Measurements from ENCODE around the gene PSMC3.

The PSMC3 gene

DNA sequence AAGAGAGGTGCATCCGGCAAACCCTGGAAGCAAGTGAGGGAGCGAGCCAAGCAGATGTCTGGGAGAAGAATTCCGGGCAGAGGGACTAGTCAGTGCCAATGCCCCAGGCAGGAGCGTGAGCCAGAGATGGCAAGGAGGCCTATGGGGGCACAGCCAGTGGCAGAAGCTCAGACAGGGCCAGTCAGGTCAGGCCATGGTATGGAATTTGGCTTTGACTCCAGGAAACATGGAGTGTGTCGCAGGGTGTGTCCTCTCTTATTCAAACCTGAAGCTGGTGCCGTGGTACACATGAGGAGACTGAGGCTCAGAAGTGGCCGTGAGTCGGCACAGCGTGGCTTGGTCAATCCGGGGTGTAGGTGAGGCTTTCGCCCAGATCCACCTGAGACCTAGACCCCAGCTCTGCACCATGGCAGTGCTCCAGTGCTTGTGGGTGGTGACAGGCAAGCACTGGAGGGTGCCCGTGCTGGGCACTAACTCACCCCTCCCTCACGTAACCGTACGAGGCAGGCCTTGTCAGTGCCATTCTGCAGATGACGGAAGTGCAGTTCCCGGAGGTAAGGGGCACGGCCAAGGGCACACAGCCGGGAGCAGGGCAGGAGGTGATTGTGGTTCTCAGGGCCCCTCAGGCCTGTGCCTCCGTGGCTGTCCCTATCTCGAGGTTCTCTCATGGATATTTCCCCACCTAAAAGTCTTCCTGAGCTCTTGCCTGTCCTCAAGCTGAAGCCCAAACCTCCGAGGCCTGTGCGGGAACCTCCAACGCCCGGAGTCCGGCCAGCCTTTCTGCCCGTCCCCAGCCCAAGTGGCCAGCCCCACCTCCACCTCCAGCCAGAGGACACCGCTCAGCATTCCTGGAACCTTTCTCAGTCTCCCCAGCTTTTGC lies 37.3 kb downstream of the PSMC3 start:
- no peaks in the 10 kb centered on the region for H3K36me3 ChIP-seq (ENCODE audit: control insufficient read depth in 1 of 2, insufficient read depth in 2 of 2, low read length in 2 of 2)
- no peak overlapping the region for H3K4me3 ChIP-seq (ENCODE audit: low read depth in 1 of 2, low read length in 2 of 2)
- no peak overlapping the region for H3K9ac ChIP-seq (ENCODE audit: low read depth in 1 of 2, low read length in 2 of 2)
- H3K27ac ChIP-seq (ENCODE audit: low read depth, low read length), result no peak overlapping the region
- no peaks in the 10 kb centered on the region for H3K27me3 ChIP-seq (ENCODE audit: control insufficient read depth in 1 of 2, insufficient read depth in 2 of 2, low read length in 2 of 2)
- H3K4me1 ChIP-seq (ENCODE audit: control insufficient read depth in 1 of 2, insufficient read depth in 2 of 2, low read length in 2 of 2), result peaks cover 4 to 15% of the 10 kb centered on the region in 2 donors
- no peaks in the 10 kb centered on the region for H3K9me3 ChIP-seq (ENCODE audit: control insufficient read depth in 1 of 2, low read length in 2 of 2)

DNA sequence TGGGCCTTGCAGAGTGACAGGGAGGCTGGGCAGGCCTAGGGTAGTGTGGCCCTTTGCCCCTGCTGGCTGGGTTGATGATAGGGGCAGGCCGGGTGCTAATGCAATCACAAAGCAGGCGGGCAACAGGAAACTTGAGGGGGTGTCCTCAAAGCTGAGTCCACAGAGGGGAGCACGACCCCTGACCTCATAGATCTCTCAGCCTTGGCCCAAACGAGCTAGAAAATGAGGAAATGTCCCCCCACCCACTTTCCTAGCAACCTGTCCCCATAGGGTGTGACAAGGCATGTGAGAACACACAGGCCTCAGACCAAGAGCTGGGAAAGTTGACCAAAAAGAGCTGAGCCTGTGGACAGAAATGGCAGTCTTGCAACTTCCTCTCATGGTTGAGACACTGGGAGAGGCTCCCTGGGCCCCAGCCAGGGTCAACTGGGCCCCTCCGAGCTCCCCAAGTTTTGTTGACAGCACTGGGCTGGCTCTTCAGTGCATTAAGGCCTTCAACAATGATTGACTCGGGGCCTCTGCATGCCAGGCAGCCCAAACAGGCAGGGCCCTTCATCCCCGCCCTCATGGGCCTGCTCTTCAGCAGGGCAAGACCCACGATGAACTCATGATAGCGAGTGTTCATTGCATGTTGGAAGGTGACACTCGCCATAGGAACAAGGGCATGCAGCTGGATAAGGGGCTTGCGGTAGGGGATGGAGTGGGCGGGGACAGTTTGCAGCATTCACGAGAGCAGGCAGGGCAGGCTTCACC lies 38.1 kb downstream of the PSMC3 start:
- Histone ChIP-seq H3K27me3 (ENCODE audit: control insufficient read depth in 1 of 2, insufficient read depth in 2 of 2, low read length in 2 of 2) (no peaks in the 10 kb centered on the region), H3K36me3 (ENCODE audit: control insufficient read depth in 1 of 2, insufficient read depth in 2 of 2, low read length in 2 of 2) (no peaks in the 10 kb centered on the region), H3K4me1 (ENCODE audit: control insufficient read depth in 1 of 2, insufficient read depth in 2 of 2, low read length in 2 of 2) (peaks cover 0 to 8% of the 10 kb centered on the region in 2 donors), H3K9ac (ENCODE audit: low read depth in 1 of 2, low read length in 2 of 2) (no peak overlapping the region), H3K27ac (ENCODE audit: low read depth, low read length) (no peak overlapping the region), H3K9me3 (ENCODE audit: control insufficient read depth in 1 of 2, low read length in 2 of 2) (no peaks in the 10 kb centered on the region), H3K4me3 (ENCODE audit: low read depth in 1 of 2, low read length in 2 of 2) (no peak overlapping the region)

DNA sequence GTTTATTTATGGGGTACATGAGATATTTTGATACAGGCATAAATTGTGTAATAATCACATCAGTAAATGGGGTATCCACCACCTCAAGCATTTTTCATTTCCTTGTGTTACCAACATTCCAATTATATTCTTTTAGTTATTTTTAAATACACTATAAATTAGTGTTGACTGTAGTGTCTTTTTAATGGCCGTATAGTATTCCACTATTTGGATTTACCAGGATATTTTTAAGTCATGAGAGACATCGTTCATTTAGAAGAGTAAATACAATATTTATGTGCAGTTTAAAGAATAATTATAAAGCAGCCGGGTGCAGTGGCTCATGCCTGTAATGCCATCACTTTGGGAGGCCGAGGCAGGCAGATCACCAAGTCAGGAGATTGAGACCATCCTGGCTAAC lies 41.7 kb downstream of the PSMC3 start:
- no peaks in the 10 kb centered on the region for H3K27me3 ChIP-seq (ENCODE audit: control insufficient read depth in 1 of 2, insufficient read depth in 2 of 2, low read length in 2 of 2)
- H3K4me3 ChIP-seq (ENCODE audit: low read depth in 1 of 2, low read length in 2 of 2), result no peak overlapping the region
- no peaks in the 10 kb centered on the region for H3K36me3 ChIP-seq (ENCODE audit: control insufficient read depth in 1 of 2, insufficient read depth in 2 of 2, low read length in 2 of 2)
- H3K9me3 ChIP-seq (ENCODE audit: control insufficient read depth in 1 of 2, low read length in 2 of 2), result no peaks in the 10 kb centered on the region
- H3K4me1 ChIP-seq (ENCODE audit: control insufficient read depth in 1 of 2, insufficient read depth in 2 of 2, low read length in 2 of 2), result peaks cover 0 to under 1% of the 10 kb centered on the region in 2 donors
- H3K9ac ChIP-seq (ENCODE audit: low read depth in 1 of 2, low read length in 2 of 2), result no peak overlapping the region
- no peak overlapping the region for H3K27ac ChIP-seq (ENCODE audit: low read depth, low read length)

DNA sequence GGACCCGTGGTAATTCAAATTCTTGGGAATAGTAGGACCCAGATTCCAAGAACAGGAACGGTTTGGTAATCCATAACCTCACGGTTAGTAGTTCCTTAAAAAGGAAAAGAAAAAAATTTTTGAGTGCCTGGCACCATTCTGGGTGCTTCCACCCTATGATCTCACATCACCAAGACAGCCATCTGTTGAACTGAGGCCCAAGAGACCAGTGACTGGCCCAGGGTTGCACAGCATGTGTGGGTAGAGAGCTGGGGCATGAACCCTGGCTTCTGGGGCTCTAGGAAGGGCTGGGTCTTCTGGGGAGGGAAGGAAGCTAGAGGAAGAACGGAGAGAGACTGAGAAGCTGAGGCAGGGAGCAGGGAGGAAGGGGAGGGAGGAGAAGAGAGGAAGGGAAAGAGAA lies 43.2 kb downstream of the PSMC3 start:
- H3K9me3 ChIP-seq (ENCODE audit: control insufficient read depth in 1 of 2, low read length in 2 of 2), result no peaks in the 10 kb centered on the region
- no peaks in the 10 kb centered on the region for H3K4me1 ChIP-seq (ENCODE audit: control insufficient read depth in 1 of 2, insufficient read depth in 2 of 2, low read length in 2 of 2)
- H3K9ac ChIP-seq (ENCODE audit: low read depth in 1 of 2, low read length in 2 of 2), result no peak overlapping the region
- H3K36me3 ChIP-seq (ENCODE audit: control insufficient read depth in 1 of 2, insufficient read depth in 2 of 2, low read length in 2 of 2), result no peaks in the 10 kb centered on the region
- no peak overlapping the region for H3K4me3 ChIP-seq (ENCODE audit: low read depth in 1 of 2, low read length in 2 of 2)
- H3K27ac ChIP-seq (ENCODE audit: low read depth, low read length), result no peak overlapping the region
- no peaks in the 10 kb centered on the region for H3K27me3 ChIP-seq (ENCODE audit: control insufficient read depth in 1 of 2, insufficient read depth in 2 of 2, low read length in 2 of 2)

DNA sequence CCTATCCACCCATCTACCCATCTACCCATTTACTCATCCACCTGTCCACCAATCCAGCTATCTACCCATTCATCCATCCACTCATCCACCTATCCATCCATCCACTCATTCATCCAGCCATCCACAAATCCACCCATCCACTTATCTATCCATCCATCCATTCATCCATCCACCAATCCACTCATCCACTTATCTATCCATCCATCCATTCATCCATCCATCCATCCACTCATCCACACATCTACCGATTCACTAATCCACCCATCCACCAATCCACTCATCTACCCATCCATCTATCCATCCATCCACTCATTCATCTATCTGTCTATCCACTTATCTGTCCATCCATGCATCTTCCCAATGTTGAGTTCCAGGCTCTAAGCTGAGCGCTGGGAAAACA lies 46.2 kb downstream of the PSMC3 start:
- H3K9ac ChIP-seq (ENCODE audit: low read depth in 1 of 2, low read length in 2 of 2), result no peak overlapping the region

DNA sequence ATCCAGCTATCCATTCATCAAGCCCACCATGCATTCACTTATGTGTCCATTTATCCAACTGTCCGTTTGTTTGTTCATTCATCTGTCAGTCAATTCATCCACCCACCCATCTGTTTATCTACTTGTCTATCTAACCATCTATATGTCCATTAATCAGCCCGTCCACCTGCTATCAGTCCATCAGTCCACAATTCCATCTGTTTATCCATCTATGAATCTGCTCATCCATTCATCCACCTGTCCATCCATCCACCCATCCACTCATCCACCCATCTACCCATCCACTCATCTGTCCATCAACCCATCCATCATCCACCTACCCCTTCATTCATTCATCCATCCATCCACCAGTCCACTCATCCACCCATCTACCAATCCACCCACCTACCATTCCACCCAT lies 46.9 kb downstream of the PSMC3 start:
- H3K27ac ChIP-seq (ENCODE audit: low read depth, low read length), result no peak overlapping the region
- no peaks in the 10 kb centered on the region for H3K27me3 ChIP-seq (ENCODE audit: control insufficient read depth in 1 of 2, insufficient read depth in 2 of 2, low read length in 2 of 2)
- no peaks in the 10 kb centered on the region for H3K36me3 ChIP-seq (ENCODE audit: control insufficient read depth in 1 of 2, insufficient read depth in 2 of 2, low read length in 2 of 2)
- H3K9me3 ChIP-seq (ENCODE audit: control insufficient read depth in 1 of 2, low read length in 2 of 2), result no peaks in the 10 kb centered on the region
- H3K9ac ChIP-seq (ENCODE audit: low read depth in 1 of 2, low read length in 2 of 2), result no peak overlapping the region
- H3K4me1 ChIP-seq (ENCODE audit: control insufficient read depth in 1 of 2, insufficient read depth in 2 of 2, low read length in 2 of 2), result no peaks in the 10 kb centered on the region
- H3K4me3 ChIP-seq (ENCODE audit: low read depth in 1 of 2, low read length in 2 of 2), result no peak overlapping the region

More for the DNA sequence above, 46.2 kb downstream of the PSMC3 start:
- no peaks in the 10 kb centered on the region for H3K36me3 ChIP-seq (ENCODE audit: control insufficient read depth in 1 of 2, insufficient read depth in 2 of 2, low read length in 2 of 2)
- H3K27me3 ChIP-seq (ENCODE audit: control insufficient read depth in 1 of 2, insufficient read depth in 2 of 2, low read length in 2 of 2), result no peaks in the 10 kb centered on the region
- no peak overlapping the region for H3K27ac ChIP-seq (ENCODE audit: low read depth, low read length)
- no peaks in the 10 kb centered on the region for H3K9me3 ChIP-seq (ENCODE audit: control insufficient read depth in 1 of 2, low read length in 2 of 2)
- H3K4me1 ChIP-seq (ENCODE audit: control insufficient read depth in 1 of 2, insufficient read depth in 2 of 2, low read length in 2 of 2), result no peaks in the 10 kb centered on the region
- H3K4me3 ChIP-seq (ENCODE audit: low read depth in 1 of 2, low read length in 2 of 2), result no peak overlapping the region

DNA sequence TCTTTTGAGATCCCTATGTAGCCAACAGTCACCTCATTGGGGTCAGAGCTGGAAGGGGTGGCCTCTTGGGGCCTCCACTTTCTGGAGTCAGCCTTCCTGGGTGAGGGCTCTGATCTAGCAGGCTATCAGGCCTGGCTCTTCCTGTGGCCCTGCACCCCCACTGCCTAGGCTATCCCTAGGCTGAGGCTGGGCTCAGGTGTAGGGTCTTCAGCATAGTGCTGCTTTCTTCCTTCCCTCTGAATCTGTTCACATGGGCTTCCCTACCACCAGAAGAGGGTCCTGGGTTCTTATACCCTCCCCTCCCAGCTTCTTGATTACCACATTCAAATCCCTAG lies 47.4 kb downstream of the PSMC3 start:
- Histone ChIP-seq H3K27me3 (ENCODE audit: control insufficient read depth in 1 of 2, insufficient read depth in 2 of 2, low read length in 2 of 2) (no peaks in the 10 kb centered on the region), H3K4me1 (ENCODE audit: control insufficient read depth in 1 of 2, insufficient read depth in 2 of 2, low read length in 2 of 2) (no peaks in the 10 kb centered on the region), H3K36me3 (ENCODE audit: control insufficient read depth in 1 of 2, insufficient read depth in 2 of 2, low read length in 2 of 2) (no peaks in the 10 kb centered on the region), H3K27ac (ENCODE audit: low read depth, low read length) (no peak overlapping the region), H3K4me3 (ENCODE audit: low read depth in 1 of 2, low read length in 2 of 2) (peak overlapping the region in 1 of 2 donors; percentile 63), H3K9ac (ENCODE audit: low read depth in 1 of 2, low read length in 2 of 2) (peak overlapping the region; percentile 44 to 48), H3K9me3 (ENCODE audit: control insufficient read depth in 1 of 2, low read length in 2 of 2) (no peaks in the 10 kb centered on the region)

DNA sequence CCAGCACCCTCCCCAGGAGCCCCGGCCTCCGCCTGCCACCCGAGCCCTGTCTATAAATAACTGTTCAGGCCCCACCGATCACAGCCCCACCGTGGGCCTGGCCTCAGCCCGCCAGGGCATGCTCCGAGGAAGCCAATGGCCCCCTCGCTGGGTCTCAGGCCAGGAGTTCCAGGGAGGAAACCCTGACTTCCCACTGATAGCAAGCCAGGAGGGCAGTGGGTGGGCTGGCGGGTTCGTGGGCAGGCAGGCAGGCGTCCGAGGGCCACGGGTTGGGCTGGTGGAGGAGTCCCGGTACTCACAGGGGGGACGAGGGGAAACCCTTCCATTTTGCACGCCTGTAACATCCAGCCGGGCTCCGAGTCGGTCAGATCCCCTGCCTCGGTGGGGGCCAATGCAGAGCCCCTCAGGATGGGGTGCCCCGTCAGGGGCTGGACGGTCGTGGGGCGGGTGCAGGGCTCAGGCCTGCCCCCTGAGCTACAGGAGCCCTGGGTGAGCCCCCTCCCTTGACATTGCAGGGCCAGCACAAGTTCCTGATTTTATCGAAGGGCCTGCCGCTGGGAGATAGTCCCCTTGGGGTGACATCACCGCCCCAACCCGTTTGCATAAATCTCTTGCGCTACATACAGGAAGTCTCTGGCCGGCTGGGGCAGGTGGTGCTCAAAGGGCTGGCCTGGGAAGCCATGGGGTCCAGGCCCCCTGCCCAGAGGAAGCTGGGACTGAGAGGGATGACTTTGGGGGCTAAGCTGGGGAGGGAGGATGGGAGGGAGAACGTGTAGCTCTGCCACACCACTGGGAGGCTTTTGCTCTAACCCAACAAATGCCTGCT lies 48.0 kb downstream of the PSMC3 start, which contains the start of gene SPI1:
TSS of gene SPI1 (minus strand) at position 538 of the 826 bp plus-strand sequence. CDS start at position 344, 194 bp downstream.
- Histone ChIP-seq H3K4me1 (ENCODE audit: control insufficient read depth in 1 of 2, insufficient read depth in 2 of 2, low read length in 2 of 2) (no peaks in the 10 kb centered on the region), H3K36me3 (ENCODE audit: control insufficient read depth in 1 of 2, insufficient read depth in 2 of 2, low read length in 2 of 2) (no peaks in the 10 kb centered on the region), H3K9ac (ENCODE audit: low read depth in 1 of 2, low read length in 2 of 2) (peak within 1 kb of the TSS; percentile 44 to 51), H3K9me3 (ENCODE audit: control insufficient read depth in 1 of 2, low read length in 2 of 2) (no peaks in the 10 kb centered on the region), H3K27ac (ENCODE audit: low read depth, low read length) (peak within 1 kb of the TSS; percentile 22), H3K27me3 (ENCODE audit: control insufficient read depth in 1 of 2, insufficient read depth in 2 of 2, low read length in 2 of 2) (no peaks in the 10 kb centered on the region), H3K4me3 (ENCODE audit: low read depth in 1 of 2, low read length in 2 of 2) (peak within 1 kb of the TSS; percentile 63 to 65)

DNA sequence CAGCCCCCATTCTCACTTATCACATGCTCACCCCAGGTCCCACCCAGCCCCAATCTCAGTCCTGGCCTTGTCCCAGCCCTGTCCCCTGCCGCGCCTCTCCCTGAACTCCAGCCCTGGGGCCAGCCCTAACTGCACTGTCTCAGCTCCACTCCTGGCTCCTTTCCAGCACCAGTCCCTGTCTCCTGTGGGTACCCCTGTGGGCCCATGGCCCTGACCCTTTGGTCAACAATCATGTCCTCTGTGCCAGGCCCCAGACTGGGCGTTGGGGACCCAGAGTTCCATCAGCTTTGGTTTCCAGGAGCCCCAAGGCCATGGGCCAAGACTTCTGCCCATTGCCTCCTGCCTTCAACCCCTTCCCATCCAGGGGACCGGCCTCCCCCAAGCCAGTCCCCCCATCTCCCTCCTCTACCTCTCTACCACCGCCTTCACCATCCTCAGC lies 48.6 kb downstream of the PSMC3 start:
- no peaks in the 10 kb centered on the region for H3K27me3 ChIP-seq (ENCODE audit: control insufficient read depth in 1 of 2, insufficient read depth in 2 of 2, low read length in 2 of 2)
- peak overlapping the region; percentile 63 to 65 for H3K4me3 ChIP-seq (ENCODE audit: low read depth in 1 of 2, low read length in 2 of 2)
- no peaks in the 10 kb centered on the region for H3K4me1 ChIP-seq (ENCODE audit: control insufficient read depth in 1 of 2, insufficient read depth in 2 of 2, low read length in 2 of 2)
- H3K9me3 ChIP-seq (ENCODE audit: control insufficient read depth in 1 of 2, low read length in 2 of 2), result no peaks in the 10 kb centered on the region
- peak overlapping the region; percentile 44 to 51 for H3K9ac ChIP-seq (ENCODE audit: low read depth in 1 of 2, low read length in 2 of 2)
- H3K36me3 ChIP-seq (ENCODE audit: control insufficient read depth in 1 of 2, insufficient read depth in 2 of 2, low read length in 2 of 2), result no peaks in the 10 kb centered on the region
- peak overlapping the region; percentile 22 for H3K27ac ChIP-seq (ENCODE audit: low read depth, low read length)

All from duodenal mucosa (tissue), 2 donors.